22Rv1 (cell line): ENCODE results near the gene TMEM221.

Experiments used
- CTCF ChIP-seq: fragments of 450-650 bp; IDR thresholded peaks from 2 replicates; pipeline ENCODE4 v1.5.1; 2017; ENCODE audit warnings: mild to moderate bottlenecking
- ZFX ChIP-seq: fragments of 450-650 bp; IDR thresholded peaks from 2 replicates; pipeline ENCODE4 v1.6.1; 2017; ENCODE audit warnings: antibody characterized with exemption, borderline replicate concordance

- TF ChIP-seq CTCF, result no peak
- no peak for TF ChIP-seq ZFX
These were observed 20.0 kb upstream of the TMEM221 start for GRCh38 chr19:17468302-17469091.
